NCI-H1105 treated with DMSO at 0.1 percent for 48 hours (cell line): Measurements from ENCODE around the gene TRABD2B.
"Not testable (repeated sequence)": the region's sequence is repeated elsewhere in the genome, so short reads cannot be mapped to it uniquely, and the experiment has no call there.

Experiments
- DNase-seq: peaks from one replicate; lab custom pipeline; 2025; lab: John Stamatoyannopoulos, UW

Gene TRABD2B

GRCh38 chr1:47967864-47968555 is 29.2 kb downstream of the TRABD2B start:
- DNase-seq = no peak

- no peak for DNase-seq
Measured at GRCh38 chr1:47965816-47966215, 31.4 kb downstream of the TRABD2B start.

GRCh38 chr1:47964636-47965035 is 32.5 kb downstream of the TRABD2B start:
- no peak for DNase-seq

GRCh38 chr1:47963568-47964358 is 33.4 kb downstream of the TRABD2B start:
- no peak for DNase-seq

GRCh38 chr1:47962750-47963492 is 34.3 kb downstream of the TRABD2B start:
- DNase-seq = no peak

- not testable (repeated sequence) for DNase-seq
Measured at GRCh38 chr1:47961835-47962234, 35.4 kb downstream of the TRABD2B start.

GRCh38 chr1:47956491-47956890 is 40.7 kb downstream of the TRABD2B start:
- not testable (repeated sequence) for DNase-seq

- DNase-seq = no peak
Measured at GRCh38 chr1:47953661-47954060, 43.5 kb downstream of the TRABD2B start.

GRCh38 chr1:47951545-47952235 is 45.5 kb downstream of the TRABD2B start:
- DNase-seq = no peak

GRCh38 chr1:47951026-47951425 is 46.2 kb downstream of the TRABD2B start:
- no peak for DNase-seq

GRCh38 chr1:47950471-47950870 is 46.7 kb downstream of the TRABD2B start:
- DNase-seq = no peak

- no peak for DNase-seq
Measured at GRCh38 chr1:47948126-47948525, 49.1 kb downstream of the TRABD2B start.

GRCh38 chr1:47947531-47947930 is 49.7 kb downstream of the TRABD2B start:
- DNase-seq = no peak

- DNase-seq = no peak
Measured at GRCh38 chr1:47944561-47944960, 52.6 kb downstream of the TRABD2B start.

GRCh38 chr1:47942240-47942629 is 55.0 kb downstream of the TRABD2B start:
- DNase-seq = no peak

GRCh38 chr1:47941609-47942239 is 55.5 kb downstream of the TRABD2B start:
- no peak for DNase-seq

- DNase-seq = no peak
Measured at GRCh38 chr1:47940779-47941178, 56.4 kb downstream of the TRABD2B start.

GRCh38 chr1:47940326-47940725 is 56.9 kb downstream of the TRABD2B start:
- DNase-seq = no peak

GRCh38 chr1:47938520-47938919 is 58.7 kb downstream of the TRABD2B start:
- DNase-seq = no peak

- DNase-seq = no peak
Measured at GRCh38 chr1:47937586-47938254, 59.5 kb downstream of the TRABD2B start.

- DNase-seq = no peak
Measured at GRCh38 chr1:47936916-47937551, 60.2 kb downstream of the TRABD2B start.
